ENCODE data around the gene PIK3CB. TPM values are rescaled to one million over a fixed set of nuclear protein-coding genes. Genes with fewer than 3 reads are reported as not detected.

PIK3CB gene
- polyA plus RNA-seq, 1 experiment, result 4.9 TPM

DNA sequence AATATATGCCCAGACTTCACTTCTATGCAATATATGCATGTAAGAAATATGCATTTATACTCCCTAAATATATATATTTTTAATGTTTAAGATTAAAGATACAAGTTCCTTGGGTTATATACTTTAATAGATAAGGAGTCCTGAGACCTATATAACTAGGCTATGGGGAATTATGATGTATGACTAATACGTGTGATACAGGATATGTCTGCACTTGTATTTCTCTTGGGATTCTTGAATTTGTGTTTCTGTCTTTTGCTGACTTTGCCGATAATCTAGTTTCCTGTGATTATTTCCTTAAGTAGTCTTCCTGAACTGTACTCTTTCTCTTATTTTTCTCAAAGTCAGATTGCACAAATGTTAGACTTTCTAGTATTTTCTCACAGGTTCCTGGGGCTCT, 109.6 kb downstream of the PIK3CB start:
- ChIA-PET POLR2A (no interaction called here), CTCF (interaction anchor here (1.2 to 1.3 kb wide), 2 partner anchors 10 kb away, joined by 3 to 4 read pairs; no protein-coding TSS in a partner anchor)
- no peak for DNase-seq (ENCODE audit: low read depth)
- no peak overlapping the region for H3K4me3 ChIP-seq (ENCODE audit: low read depth, low read length)
- no peaks in the 10 kb centered on the region for H3K27me3 ChIP-seq (ENCODE audit: control insufficient read depth, insufficient read depth, low read length)
- TF ChIP-seq, protein P1, sequence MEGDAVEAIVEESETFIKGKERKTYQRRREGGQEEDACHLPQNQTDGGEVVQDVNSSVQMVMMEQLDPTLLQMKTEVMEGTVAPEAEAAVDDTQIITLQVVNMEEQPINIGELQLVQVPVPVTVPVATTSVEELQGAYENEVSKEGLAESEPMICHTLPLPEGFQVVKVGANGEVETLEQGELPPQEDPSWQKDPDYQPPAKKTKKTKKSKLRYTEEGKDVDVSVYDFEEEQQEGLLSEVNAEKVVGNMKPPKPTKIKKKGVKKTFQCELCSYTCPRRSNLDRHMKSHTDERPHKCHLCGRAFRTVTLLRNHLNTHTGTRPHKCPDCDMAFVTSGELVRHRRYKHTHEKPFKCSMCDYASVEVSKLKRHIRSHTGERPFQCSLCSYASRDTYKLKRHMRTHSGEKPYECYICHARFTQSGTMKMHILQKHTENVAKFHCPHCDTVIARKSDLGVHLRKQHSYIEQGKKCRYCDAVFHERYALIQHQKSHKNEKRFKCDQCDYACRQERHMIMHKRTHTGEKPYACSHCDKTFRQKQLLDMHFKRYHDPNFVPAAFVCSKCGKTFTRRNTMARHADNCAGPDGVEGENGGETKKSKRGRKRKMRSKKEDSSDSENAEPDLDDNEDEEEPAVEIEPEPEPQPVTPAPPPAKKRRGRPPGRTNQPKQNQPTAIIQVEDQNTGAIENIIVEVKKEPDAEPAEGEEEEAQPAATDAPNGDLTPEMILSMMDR (IDR thresholded peaks at IDR 0.05; ENCODE audit: insufficient read depth, low read depth, low read length), result no peak
- H3K36me3 ChIP-seq (ENCODE audit: control insufficient read depth, insufficient read depth, low read length), result no peaks in the 10 kb centered on the region

DNA sequence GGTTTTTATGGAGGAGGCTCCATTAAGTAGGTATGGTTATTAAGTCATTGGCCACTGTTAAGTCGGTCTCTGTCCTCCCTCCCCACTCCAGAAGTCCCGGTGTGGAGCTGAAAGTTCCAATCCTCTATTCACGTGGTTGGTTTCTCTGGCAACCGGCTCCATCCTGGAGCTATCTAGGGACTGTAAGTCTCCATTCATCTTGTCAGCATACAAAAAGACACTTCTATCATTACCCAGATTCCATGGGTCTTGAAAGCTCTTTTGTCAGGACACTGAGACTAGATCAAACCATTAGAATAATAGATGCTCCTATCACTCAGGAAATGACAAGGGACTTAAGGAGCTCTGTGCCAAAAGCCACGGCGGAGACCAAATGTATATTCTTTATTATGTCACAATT, 110.3 kb downstream of the PIK3CB start:
- DNase-seq (ENCODE audit: low read depth), result no peak
- TF ChIP-seq, protein P1 (IDR thresholded peaks at IDR 0.05; ENCODE audit: insufficient read depth, low read depth, low read length), result no peak
- H3K36me3 ChIP-seq (ENCODE audit: control insufficient read depth, insufficient read depth, low read length), result no peaks in the 10 kb centered on the region
- H3K27me3 ChIP-seq (ENCODE audit: control insufficient read depth, insufficient read depth, low read length), result no peaks in the 10 kb centered on the region
- no peak overlapping the region for H3K4me3 ChIP-seq (ENCODE audit: low read depth, low read length)
- ChIA-PET POLR2A (no interaction called here), CTCF (interaction anchor here (0.6 to 1.3 kb wide), 4 partner anchors 10 to 189 kb away, joined by 3 to 4 read pairs (median 3); no protein-coding TSS in a partner anchor)

DNA sequence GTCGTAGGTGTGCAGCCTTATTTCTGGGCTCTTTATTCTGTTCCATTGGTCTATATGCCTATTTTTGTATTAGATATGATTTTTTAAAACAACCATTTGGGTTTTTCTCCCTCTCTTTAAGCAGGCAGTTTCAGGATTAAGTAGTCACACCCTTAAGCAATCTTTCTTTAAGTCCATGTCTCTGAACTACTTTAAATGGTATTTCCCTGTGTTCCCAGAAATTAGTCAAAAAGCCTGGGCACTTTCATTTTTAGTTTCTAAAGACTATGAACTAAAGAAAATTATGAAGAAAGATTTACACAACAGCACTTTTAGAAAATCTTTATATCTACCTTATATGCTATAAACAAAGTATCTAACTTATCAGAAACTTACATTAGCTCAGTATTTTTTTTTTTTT, 115.9 kb downstream of the PIK3CB start:
- no peaks in the 10 kb centered on the region for H3K27me3 ChIP-seq (ENCODE audit: control insufficient read depth, insufficient read depth, low read length)
- ChIA-PET POLR2A (no interaction called here), CTCF (interaction anchor here (0.8 kb wide), 1 partner anchor 16 kb away, joined by 3 read pairs; no protein-coding TSS in a partner anchor)
- H3K36me3 ChIP-seq (ENCODE audit: control insufficient read depth, insufficient read depth, low read length), result no peaks in the 10 kb centered on the region
- TF ChIP-seq, protein P1 (IDR thresholded peaks at IDR 0.05; ENCODE audit: insufficient read depth, low read depth, low read length), result no peak
- no peak overlapping the region for H3K4me3 ChIP-seq (ENCODE audit: low read depth, low read length)
- DNase-seq (ENCODE audit: low read depth), result no peak

DNA sequence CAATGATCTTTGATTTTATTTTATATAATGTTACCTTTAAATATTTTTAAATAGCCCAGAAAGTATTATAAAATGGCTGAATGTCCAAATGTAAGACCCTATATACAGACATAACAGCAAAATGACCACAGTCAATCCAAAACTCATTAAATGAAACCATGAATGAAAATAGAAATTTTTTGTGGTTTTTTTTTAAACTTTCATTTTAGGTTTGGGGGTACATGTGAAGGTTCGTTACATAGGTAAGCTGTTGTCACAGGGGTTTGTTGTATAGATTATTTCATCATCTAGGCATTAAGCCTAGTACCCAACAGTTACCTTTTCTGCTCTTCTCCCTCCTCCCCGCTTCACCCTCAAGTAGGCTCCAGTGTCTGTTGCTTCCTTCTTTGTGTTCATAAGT, 117.4 kb downstream of the PIK3CB start:
- no peak for DNase-seq (ENCODE audit: low read depth)
- Histone ChIP-seq H3K36me3 (ENCODE audit: control insufficient read depth, insufficient read depth, low read length) (no peaks in the 10 kb centered on the region), H3K27me3 (ENCODE audit: control insufficient read depth, insufficient read depth, low read length) (no peaks in the 10 kb centered on the region), H3K4me3 (ENCODE audit: low read depth, low read length) (no peak overlapping the region)
- POLR2A ChIA-PET, result no interaction called here
- CTCF ChIA-PET, result interaction anchor here (1.6 kb wide), 1 partner anchor 198 kb away, joined by 5 read pairs; no protein-coding TSS in a partner anchor
- TF ChIP-seq, protein P1 (IDR thresholded peaks at IDR 0.05; ENCODE audit: insufficient read depth, low read depth, low read length), result no peak

DNA sequence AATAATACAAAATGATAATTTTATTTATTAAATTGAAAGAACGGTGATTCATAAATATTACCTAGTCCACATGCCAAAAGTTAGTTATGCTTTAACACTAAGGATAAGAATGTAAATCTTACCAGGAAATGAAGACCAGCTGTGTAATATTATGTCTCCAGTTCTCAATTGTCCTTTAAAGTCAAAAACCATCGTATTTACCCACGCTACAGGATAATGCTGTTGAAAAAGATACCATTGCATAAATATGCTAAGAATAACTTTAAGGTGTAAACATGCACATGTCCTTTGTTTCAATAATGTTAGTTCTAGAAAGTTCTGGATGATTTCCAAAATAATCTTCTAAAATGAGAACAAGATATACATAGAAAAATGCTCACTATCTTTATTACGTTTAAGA, 122.6 kb downstream of the PIK3CB start:
- ChIA-PET POLR2A (no interaction called here), CTCF (no interaction called here)
- Histone ChIP-seq H3K4me3 (ENCODE audit: low read depth, low read length) (no peak overlapping the region), H3K36me3 (ENCODE audit: control insufficient read depth, insufficient read depth, low read length) (no peaks in the 10 kb centered on the region), H3K27me3 (ENCODE audit: control insufficient read depth, insufficient read depth, low read length) (no peaks in the 10 kb centered on the region)
- no peak for DNase-seq (ENCODE audit: low read depth)
- TF ChIP-seq, protein P1 (IDR thresholded peaks at IDR 0.05; ENCODE audit: insufficient read depth, low read depth, low read length), result no peak

All from BJ (cell line).